DMS 273 (cell line): ENCODE results near the gene ABCD2.
"Not testable (repeated sequence)": the region's sequence is repeated elsewhere in the genome, so short reads cannot be mapped to it uniquely, and the experiment has no call there.

ENCODE experiments used
- DNase-seq: peaks from one replicate; lab custom pipeline; 2025; ENCODE audit not compliant: unreplicated experiment; lab: John Stamatoyannopoulos, UW

The ABCD2 gene

GRCh38 chr12:39619660-39620433, at the start of gene ABCD2:
Gene ABCD2 (minus strand): TSS chr12:39619803. CDS start chr12:39619615, 188 bp downstream.
- peak; percentile 94 for DNase-seq

DNA sequence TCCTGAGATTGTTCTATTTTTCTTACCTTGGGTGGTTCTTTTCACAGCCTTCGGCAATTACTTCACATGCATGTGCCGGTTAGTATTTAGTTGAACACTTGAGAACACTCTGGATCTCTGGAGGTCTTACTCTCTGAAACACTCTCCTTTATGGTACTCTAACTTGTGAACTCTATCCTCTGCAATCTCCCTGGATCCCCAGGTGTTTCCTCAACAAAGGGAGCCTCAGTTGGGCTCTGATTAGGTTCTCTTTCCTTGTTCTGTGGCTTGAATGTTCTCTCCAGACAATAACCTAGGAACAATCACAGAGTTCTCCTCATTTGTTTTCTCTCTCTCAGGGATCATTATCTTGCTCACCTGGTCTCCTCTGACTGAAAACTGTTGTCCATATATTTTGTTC, 40.5 kb upstream of the ABCD2 start:
- no peak for DNase-seq

- no peak for DNase-seq
Observed at GRCh38 chr12:39647383-39647782, 27.8 kb upstream of the ABCD2 start.

DNA sequence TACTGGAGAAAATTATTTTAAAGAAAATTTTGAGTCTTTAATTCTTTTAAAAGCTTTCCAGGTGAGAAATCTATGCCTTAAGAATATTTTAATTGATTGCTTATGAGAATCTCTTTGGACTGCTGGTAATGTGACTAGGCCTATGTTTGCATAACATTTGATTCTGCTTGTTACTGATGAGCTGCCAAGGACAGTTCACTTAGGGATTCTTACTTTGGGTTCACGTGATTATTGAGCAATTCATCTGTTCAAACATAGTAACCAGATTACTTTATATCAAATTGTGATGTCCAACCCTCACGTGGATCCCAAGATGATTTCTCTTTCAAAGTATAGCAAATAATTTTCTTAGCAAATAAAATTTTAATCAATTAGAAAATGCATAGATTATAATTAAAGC, 27.4 kb upstream of the ABCD2 start:
- no peak for DNase-seq

GRCh38 chr12:39643052-39643451, 23.4 kb upstream of the ABCD2 start:
- DNase-seq = no peak

- DNase-seq = no peak
Observed at GRCh38 chr12:39638840-39639239, 19.2 kb upstream of the ABCD2 start.

- no peak for DNase-seq
Observed at GRCh38 chr12:39638178-39638577, 18.6 kb upstream of the ABCD2 start.

GRCh38 chr12:39632670-39633069, 13.1 kb upstream of the ABCD2 start:
- DNase-seq = no peak

DNA sequence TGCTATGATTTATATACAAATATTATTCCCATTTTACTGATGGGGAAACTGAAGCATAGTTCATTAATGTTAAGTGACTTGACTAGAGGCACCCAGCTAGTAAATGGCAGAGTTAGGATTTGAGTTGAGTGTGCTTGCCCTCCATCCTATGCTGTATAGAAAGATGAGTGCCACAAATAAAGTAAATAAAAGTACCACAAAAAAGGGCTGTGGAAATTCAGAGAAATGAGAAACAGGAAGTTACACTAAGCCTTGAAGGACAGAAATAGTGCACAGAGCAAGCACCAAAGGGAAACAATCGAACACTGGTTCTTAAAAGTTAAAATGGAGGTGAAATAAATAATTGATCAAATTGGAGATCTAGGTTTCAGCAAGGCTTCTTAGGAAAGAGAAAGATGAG, 9.2 kb upstream of the ABCD2 start:
- no peak for DNase-seq

DNA sequence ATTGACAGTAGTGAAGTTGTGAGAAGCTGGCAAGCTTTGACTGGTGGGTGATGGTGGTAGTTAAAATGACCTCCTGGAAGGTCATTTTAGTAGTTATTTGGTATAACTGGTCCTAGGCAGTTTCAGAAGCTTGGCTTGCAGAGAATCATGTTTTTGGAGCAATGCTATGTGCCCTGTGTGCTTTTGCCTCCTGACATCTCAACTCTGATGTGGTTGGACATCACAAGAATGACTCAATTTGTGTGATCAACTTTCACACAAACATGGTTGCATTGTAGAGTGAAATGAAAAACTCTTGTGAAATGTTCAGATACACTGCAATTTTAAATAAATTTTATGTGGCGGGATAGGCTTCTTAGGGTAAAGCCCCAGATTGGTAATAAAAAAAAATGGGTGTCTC, 8.3 kb upstream of the ABCD2 start:
- no peak for DNase-seq

DNA sequence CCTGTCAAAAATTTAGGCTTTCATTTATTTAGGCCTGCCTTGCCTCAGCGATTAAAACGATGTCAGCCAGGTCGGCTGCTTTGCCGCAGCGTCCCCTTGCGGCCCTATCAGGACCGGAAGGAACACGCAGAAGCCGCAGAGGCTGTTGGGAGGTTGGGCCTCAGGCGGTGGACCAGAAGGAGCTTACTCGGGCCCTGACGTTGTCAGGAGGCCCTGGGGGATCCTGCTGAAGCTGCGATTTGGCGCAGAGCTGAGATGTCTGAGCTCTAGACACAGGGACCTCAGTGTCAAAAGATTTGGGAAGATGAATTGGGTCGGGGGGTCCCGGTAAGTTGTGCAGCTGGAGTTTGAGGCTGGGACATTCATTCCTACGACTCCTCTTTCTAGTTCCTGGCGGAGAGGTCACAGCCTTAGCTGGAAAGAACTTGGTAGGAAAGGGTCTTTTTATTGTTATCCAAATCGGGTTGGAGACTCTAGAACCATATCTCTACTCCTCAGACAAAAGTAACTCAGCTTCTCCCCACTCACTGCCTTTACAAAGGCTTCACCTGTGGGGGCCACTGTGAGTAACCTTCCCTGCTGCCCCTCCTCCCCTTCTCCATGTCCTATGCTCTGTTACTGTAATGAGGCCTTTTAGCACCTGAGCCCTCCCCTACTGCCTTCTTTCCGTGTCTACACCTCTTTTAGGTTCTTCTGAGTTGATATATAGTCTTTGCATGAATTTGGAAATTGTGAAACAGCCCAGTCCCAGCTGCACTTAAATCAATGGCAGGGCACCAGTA, 6.6 kb upstream of the ABCD2 start:
- no peak for DNase-seq

- DNase-seq = no peak
Observed at GRCh38 chr12:39623919-39624318, 4.3 kb upstream of the ABCD2 start.

DNA sequence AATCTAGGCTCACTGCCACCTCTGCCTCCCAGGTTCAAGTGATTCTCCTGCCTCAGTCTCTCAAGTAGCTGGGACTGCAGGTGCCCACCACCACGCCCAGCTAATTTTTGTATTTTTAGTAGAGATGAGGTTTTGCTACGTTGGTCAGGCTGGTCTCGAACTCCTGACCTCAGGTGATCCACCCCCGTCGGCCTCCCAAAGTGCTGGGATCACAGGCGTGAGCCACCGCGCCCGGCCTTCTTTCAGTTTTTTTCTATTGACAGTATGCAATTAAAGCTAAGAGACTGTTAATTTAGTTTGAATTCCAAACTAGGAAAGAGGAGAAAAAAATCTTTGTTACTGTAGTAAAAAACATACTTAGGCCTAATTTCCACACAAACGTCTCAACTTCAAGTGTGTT, 3.6 kb upstream of the ABCD2 start:
- DNase-seq = not testable (repeated sequence)

- DNase-seq = no peak
Observed at GRCh38 chr12:39622306-39622705, 2.7 kb upstream of the ABCD2 start.

DNA sequence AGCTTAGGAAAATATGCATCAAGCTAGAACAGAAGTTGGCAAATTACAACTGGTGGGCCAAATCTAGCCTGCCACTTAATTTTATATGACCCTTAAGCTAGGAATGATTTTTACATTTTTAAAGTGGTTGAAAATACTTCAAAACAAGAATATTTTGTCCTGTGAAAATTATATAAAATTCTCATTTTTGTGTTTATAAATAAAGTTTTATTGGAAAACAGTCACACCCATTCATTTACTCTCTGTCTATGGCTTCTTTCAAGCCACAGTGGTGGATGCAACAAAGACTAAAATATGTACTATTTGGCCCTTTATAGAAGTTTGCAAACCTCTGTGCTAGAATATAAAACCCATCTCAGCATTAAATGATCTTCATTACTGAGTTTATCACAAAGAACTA, 2.1 kb upstream of the ABCD2 start:
- no peak for DNase-seq

GRCh38 chr12:39620659-39621658, 1.4 kb upstream of the ABCD2 start:
- DNase-seq = peak; percentile 21

DNA sequence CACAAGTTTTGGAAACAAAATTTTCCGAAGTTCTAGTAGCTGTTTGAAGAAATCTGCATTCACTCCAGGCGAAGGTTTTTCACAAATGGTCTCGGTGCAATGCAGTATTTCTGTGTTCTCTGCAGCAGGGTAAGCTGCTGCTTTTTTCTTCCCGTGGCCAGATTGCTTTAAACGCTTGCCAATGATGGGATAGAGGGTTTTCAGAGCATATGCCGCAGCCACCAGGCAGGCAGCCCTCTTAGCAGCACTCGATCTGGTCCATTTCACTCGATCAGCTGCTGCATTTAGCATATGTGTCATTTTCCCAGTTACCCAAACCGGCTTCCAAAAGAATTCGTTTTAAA, 315 bp downstream of the ABCD2 start:
- DNase-seq = peak; percentile 89

GRCh38 chr12:39618701-39619100, 902 bp downstream of the ABCD2 start:
- DNase-seq = peak; percentile 65

GRCh38 chr12:39617887-39618286, 1.7 kb downstream of the ABCD2 start:
- peak; percentile 9 for DNase-seq

- DNase-seq = no peak
Observed at GRCh38 chr12:39616666-39617065, 2.9 kb downstream of the ABCD2 start.

- peak; percentile 6 for DNase-seq
Observed at GRCh38 chr12:39616251-39616650, 3.4 kb downstream of the ABCD2 start.
